Endothelial cell of umbilical vein (primary cell): ENCODE results near the gene LILRB5. TPM values are rescaled to one million over a fixed set of nuclear protein-coding genes. Genes with fewer than 3 reads are reported as not detected.
"Not testable (repeated sequence)": the region's sequence is repeated elsewhere in the genome, so short reads cannot be mapped to it uniquely, and the experiment has no call there.

Experiments
- BruUV-seq: library from RNA; stranded (reverse); fragments of 400-500 nt; replicated peaks from 2 replicates; lab custom pipeline; 2021; lab: Mats Ljungman, UMichigan
- CTCF ChIA-PET: fragments of 300-600, 350-600 bp; sonication (Branson Sonifier 250); formaldehyde crosslinking; loops from one replicate; lab custom pipeline; 2021; ENCODE audit warnings: antibody characterized with exemption, inconsistent platforms; lab: Charles Lee
- POLR2A ChIA-PET: fragments of 300-600, 350-600 bp; sonication (Branson Sonifier 250); formaldehyde crosslinking; loops from one replicate; lab custom pipeline; 2021; ENCODE audit warnings: antibody characterized with exemption, inconsistent platforms; lab: Charles Lee
- DNase-seq: peaks from one replicate; pipeline ENCODE4 v3.0.0-alpha.2; 2011; ENCODE audit warnings: low read depth, low spot score
- FAIRE-seq: peaks from 2 replicates; lab custom pipeline; 2011; peaks lifted over from hg19 to GRCh38; lab: Jason Lieb, UNC
- H2AFZ ChIP-seq: 2 replicates; pipeline ENCODE4 v1.6.0; 2012; ENCODE audit warnings: low read depth, low read length, control low read depth, inconsistent platforms
- H3K27ac ChIP-seq: 2 replicates; pipeline ENCODE4 v1.5.1; 2011; ENCODE audit warnings: low read depth, mild to moderate bottlenecking, control low read depth, low read length, moderate library complexity; ENCODE audit not compliant: insufficient read depth
- H3K27me3 ChIP-seq, 2 experiments: 2 replicates each; pipeline versions ENCODE4 v1.6.0 to v1.6.1; 2011; ENCODE audit warnings: low read length in 2 of 2, mixed read lengths in 1 of 2; ENCODE audit not compliant: control insufficient read depth in 2 of 2, insufficient read depth in 2 of 2
- H3K36me3 ChIP-seq, 2 experiments: 2 replicates in 1 of 2; 3 replicates in 1 of 2; pipeline ENCODE4 v1.5.1; 2011; ENCODE audit warnings: low read length in 2 of 2, mild to moderate bottlenecking in 1 of 2, moderate library complexity in 1 of 2; ENCODE audit not compliant: control insufficient read depth in 2 of 2, insufficient read depth in 2 of 2; ENCODE audit errors: extremely low read depth in 1 of 2
- H3K4me1 ChIP-seq: 3 replicates; pipeline ENCODE4 v1.5.1; 2011; ENCODE audit warnings: mild to moderate bottlenecking, low read length; ENCODE audit not compliant: control insufficient read depth, insufficient read depth; ENCODE audit errors: extremely low read depth
- H3K4me2 ChIP-seq: 2 replicates; pipeline ENCODE4 v1.6.1; 2011; ENCODE audit warnings: low read length, control low read depth, mixed read lengths; ENCODE audit not compliant: insufficient read depth
- H3K4me3 ChIP-seq, 3 experiments: fragments of 200-600 bp in 1 of 3; sonication (generic), shearing (Covaris generic) in 1 of 3; replicated peaks in 1 of 3; 2 replicates each; pipeline ENCODE4 v1.5.1; 2011 to 2016; ENCODE audit warnings: control low read depth in 3 of 3, low read length in 3 of 3, mild to moderate bottlenecking in 2 of 3, inconsistent platforms in 1 of 3, low read depth in 1 of 3, moderate library complexity in 1 of 3; ENCODE audit not compliant: insufficient read depth in 1 of 3
- H3K79me2 ChIP-seq: 2 replicates; pipeline ENCODE4 v1.6.0; 2012; ENCODE audit warnings: low read length, inconsistent platforms; ENCODE audit not compliant: control insufficient read depth, insufficient read depth
- H3K9ac ChIP-seq: replicated peaks from 2 replicates; pipeline ENCODE3; 2011; ENCODE audit warnings: low read length, control low read depth; ENCODE audit not compliant: insufficient read depth; ENCODE audit errors: extremely low read depth
- H3K9me1 ChIP-seq: replicated peaks from 3 replicates; pipeline ENCODE4 v1.6.0; 2011; ENCODE audit warnings: mild to moderate bottlenecking, low read length; ENCODE audit not compliant: control insufficient read depth, insufficient read depth; ENCODE audit errors: extremely low read depth
- H3K9me3 ChIP-seq: replicated peaks from 2 replicates; pipeline ENCODE4 v1.5.1; 2012; ENCODE audit warnings: low read length, inconsistent platforms; ENCODE audit not compliant: control insufficient read depth, insufficient read depth
- H4K20me1 ChIP-seq: replicated peaks from 2 replicates; pipeline ENCODE3; 2011; ENCODE audit warnings: mild to moderate bottlenecking, low read length; ENCODE audit not compliant: control insufficient read depth, insufficient read depth; ENCODE audit errors: extremely low read depth
- GATA2 ChIP-seq: IDR thresholded peaks from 2 replicates; pipeline ENCODE4 v1.7.0; 2011; ENCODE audit warnings: low read depth, mild to moderate bottlenecking, moderate library complexity, mixed read lengths, low read length; ENCODE audit not compliant: insufficient read length, insufficient read depth
- MAX ChIP-seq: IDR thresholded peaks from 2 replicates; pipeline ENCODE4 v1.6.1; 2011; ENCODE audit not compliant: insufficient read depth, insufficient read length
- dilution Hi-C: fragments of 300-500 bp; cut with MboI; formaldehyde crosslinking; loops from one replicate; pipeline ENCODE4 v1.15.0; 2019; ENCODE audit warnings: low sequenced_read_pairs; ENCODE audit not compliant: extremely low pct_ligation_motif_present
- intact Hi-C: fragments of 100-400 bp; cut with micrococcal nuclease; formaldehyde crosslinking; loops from one replicate; pipeline ENCODE4 v1.10.0; 2022
- polyA plus RNA-seq, 4 experiments: library from polyadenylated mRNA; depleted of rRNA in 3 of 4; stranded (reverse) in 3 of 4; unstranded in 1 of 4; fragments of >200 nt; gene quantifications; 2 replicates each; pipeline versions ENCODE4 v1.2.1 to v1.2.3, GENCODE V29; 2011 to 2012; ENCODE audit warnings: missing spikeins in 1 of 4
- total RNA-seq: library from RNA; stranded (reverse); gene quantifications from 2 replicates; pipeline ENCODE4 v1.2.3, GENCODE V29; 2021

The LILRB5 gene
- total and polyA plus RNA-seq, 2 donors (not counting 3 experiments of a cell fraction or from before 2014, with no cell fraction given) = not detected

GRCh38 chr19:54281007-54281728, 24.1 kb upstream of the LILRB5 start, which contains the start of gene LILRB2:
LILRB2 (minus strand) TSS chr19:54281110; CDS start chr19:54280496, 614 bp downstream.
- H4K20me1 ChIP-seq = no peaks in the 10 kb centered on the region
- no peak within 1 kb of the TSS for H3K27ac ChIP-seq
- dilution Hi-C loops (no loop called here), intact Hi-C loops (no loop called here)
- no peak within 1 kb of the TSS for H3K9ac ChIP-seq
- H3K79me2 ChIP-seq = no peaks in the 10 kb centered on the region
- H3K4me3 ChIP-seq = no peak within 1 kb of the TSS
- no peak within 1 kb of the TSS for H2AFZ ChIP-seq
- peaks cover 3 to 6% of the 10 kb centered on the region in 2 experiments for H3K27me3 ChIP-seq
- no peak within 1 kb of the TSS for H3K4me2 ChIP-seq
- H3K9me1 ChIP-seq = no peaks in the 10 kb centered on the region
- no TSS peak for BruUV-seq
- DNase-seq = no peak
- no peaks in the 10 kb centered on the region for H3K36me3 ChIP-seq
- H3K9me3 ChIP-seq = no peaks in the 10 kb centered on the region
- POLR2A ChIA-PET = no interaction called here
- FAIRE-seq = no peak
- H3K4me1 ChIP-seq = no peaks in the 10 kb centered on the region
- TF ChIP-seq GATA2 (no peak), MAX (no peak)
- CTCF ChIA-PET = no interaction called here

GRCh38 chr19:54280441-54280840, 23.4 kb upstream of the LILRB5 start:
- H3K27ac ChIP-seq, H3K4me2 ChIP-seq, intact Hi-C loops, H4K20me1 ChIP-seq, FAIRE-seq, DNase-seq, H2AFZ ChIP-seq, H3K4me1 ChIP-seq, POLR2A ChIA-PET, CTCF ChIA-PET, H3K4me3 ChIP-seq, H3K9me1 ChIP-seq, BruUV-seq, H3K9me3 ChIP-seq, H3K9ac ChIP-seq, H3K36me3 ChIP-seq, H3K27me3 ChIP-seq, H3K79me2 ChIP-seq, dilution Hi-C loops: not testable (repeated sequence)

GRCh38 chr19:54280025-54280424, 23.0 kb upstream of the LILRB5 start:
- BruUV-seq, H3K9me3 ChIP-seq, H3K36me3 ChIP-seq, CTCF ChIA-PET, H3K9ac ChIP-seq, H3K9me1 ChIP-seq, H3K4me1 ChIP-seq, intact Hi-C loops, H3K27ac ChIP-seq, H3K79me2 ChIP-seq, DNase-seq, dilution Hi-C loops, H3K4me3 ChIP-seq, H2AFZ ChIP-seq, POLR2A ChIA-PET, H4K20me1 ChIP-seq, H3K27me3 ChIP-seq, FAIRE-seq, H3K4me2 ChIP-seq: not testable (repeated sequence)
